Activated CD4-positive, alpha-beta T cell treated with anti-CD3 and anti-CD28 coated beads for 48 hours (primary cell): Measurements from ENCODE around the gene KLRC3.
"Not testable (repeated sequence)": the region's sequence is repeated elsewhere in the genome, so short reads cannot be mapped to it uniquely, and the experiment has no call there.

Experiments used
- DNase-seq: peaks from one replicate; pipeline ENCODE4 v3.0.0-alpha.2; 2020

KLRC3 gene

DNA sequence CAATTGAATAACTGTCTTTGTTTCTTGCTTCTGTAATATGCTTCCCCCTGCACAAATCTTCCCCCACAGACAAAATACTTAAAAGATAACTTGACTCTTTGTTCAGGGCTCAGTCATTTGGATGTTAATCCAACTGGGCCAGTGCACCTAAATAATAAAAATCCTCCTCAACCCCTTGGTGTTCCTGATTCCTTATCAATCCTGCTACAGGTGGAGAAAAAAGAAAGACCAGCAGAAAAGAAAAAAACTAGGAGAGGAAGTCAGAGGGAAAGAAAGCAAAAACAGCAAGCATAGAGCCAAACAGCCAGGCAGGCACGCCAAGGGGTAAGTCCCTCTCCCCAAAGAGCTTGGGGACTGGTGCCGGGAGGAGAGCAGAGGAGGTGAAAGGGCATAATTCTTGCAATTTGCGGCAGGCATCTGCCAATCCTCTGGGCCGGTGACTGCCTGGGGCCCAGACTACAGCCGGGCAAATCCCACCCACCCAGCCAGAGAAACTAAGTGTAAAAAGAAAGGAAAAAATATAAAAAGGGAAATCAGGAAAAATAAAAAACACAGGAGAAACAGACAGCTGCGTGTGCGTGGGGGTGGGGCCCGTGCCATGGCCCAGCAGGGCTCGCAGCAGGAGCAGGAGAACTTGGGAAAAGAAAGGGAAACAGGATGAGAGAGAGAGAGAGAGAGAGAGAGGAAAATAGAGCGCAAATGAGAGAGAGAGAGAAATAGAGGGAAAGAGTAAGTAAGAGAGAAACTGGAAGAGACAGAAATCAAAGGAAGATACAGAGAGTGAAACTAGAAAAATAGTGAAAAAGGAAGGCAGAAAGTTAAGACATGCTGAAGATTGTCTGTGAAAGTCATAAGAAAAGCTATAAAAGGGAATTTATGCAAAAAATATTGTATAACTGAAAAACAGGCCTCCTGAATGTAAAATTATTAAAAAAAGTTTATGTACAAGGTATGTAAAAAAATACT, 51.9 kb downstream of the KLRC3 start:
- DNase-seq: no peak

DNA sequence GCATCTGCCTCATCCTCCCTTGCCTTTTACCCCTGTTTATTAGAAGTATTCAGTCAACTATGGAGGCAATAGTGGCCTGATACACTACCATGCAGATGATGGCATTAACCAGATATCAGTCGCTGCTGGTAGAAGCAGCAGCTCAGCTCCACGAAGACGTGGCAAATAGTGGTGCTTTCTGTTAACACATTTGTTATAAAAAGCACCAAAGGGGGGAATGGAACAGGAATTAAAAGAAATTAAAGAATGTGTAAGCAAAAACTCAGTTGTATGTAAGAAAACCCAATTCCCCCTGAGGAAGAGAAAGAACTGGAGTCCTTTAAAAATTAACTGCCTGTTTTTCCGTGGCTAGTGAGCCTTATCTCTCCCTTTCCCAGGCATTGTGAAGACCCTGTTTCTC, 52.7 kb downstream of the KLRC3 start:
- DNase-seq: not testable (repeated sequence)

DNA sequence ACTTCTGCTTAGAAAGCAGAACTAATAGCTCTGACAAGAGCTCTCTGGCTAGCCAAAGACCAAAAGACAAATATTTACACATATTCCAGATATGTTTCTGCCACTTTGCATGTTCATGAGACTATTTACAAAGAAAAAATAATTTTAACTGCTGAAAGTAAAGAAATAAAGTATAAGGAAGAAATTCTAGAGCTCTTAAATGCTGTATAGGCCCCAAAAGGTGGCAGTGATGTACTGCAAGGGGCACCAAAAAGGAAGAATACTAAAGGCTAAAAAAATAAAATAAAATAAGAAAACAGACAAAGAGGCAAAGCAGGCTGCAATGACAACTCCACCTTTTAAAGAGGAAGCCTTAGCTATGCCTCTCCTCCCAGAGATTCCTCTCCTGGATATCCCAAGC, 53.5 kb downstream of the KLRC3 start:
- no peak for DNase-seq

DNA sequence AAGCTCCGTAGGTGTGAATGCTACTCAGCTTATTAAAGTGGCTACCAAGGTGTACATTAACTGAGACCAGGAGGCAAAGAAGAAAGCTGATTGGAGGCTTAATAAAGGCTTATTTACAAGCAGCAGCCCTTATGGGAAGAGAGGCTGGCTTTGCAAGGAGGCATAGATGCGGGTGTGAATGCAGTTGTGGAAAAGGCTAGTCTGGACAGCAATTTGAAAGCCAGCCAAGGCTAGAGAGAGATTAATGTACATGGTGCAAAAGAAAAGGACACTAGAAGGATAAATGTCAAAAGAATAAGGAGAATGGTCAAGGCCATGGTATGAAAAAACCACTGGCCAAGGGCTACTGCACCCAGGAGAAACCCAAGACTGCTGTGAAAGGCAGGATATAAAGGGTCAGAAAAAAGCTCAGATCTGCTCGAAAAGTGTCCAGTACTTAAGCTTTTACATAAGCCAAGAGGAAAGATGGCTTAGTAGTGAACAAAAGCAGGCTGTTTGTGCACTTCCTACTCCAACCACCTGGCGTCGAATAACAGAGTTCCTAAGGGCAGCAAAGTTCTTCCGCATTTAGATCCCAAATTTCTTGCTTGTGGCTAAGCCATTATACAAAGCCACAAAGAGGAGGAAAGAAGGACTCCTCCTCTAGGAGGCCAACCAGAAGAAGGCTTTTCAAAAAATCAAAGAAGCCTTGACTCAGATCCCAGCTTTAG, 54.5 kb downstream of the KLRC3 start:
- DNase-seq: no peak

DNA sequence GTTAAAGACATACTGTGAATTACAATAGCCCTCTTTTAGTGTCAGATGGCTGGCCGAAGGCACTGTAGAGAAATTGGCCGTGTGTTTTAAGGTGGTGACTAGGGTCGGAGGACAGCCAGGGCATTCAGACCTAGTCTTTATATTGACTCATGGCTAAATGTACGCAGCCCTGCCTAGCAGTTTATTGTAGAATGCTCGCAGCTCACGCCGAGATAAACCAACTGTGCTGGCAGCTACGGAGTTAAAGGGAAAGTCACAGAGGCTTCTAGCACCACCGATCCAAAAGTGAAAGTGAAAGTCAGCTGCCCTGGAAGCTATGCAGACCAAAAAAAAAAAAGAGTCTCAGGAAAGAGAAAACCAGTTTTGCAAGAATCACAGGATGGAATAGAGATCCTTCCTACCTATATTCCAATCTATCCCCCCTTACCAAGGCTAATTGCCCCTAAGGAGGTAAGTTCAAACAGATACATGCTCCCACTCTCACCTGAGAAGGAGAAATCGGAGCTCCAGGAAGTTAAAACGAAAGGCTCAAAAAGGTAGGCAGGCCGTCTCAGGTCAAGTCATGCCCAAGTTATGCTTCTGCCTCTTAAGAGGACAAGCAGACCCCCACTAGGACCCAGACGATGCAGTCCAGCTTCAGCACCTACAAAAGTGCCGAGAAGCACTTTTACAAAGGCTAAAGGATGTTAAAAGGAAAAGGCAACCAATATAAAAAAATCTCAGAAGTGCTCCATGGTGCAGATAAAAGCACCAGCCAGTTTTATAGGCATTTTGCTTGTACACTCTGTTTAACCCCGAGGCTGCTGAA, 55.4 kb downstream of the KLRC3 start:
- DNase-seq: peak; percentile 65

DNA sequence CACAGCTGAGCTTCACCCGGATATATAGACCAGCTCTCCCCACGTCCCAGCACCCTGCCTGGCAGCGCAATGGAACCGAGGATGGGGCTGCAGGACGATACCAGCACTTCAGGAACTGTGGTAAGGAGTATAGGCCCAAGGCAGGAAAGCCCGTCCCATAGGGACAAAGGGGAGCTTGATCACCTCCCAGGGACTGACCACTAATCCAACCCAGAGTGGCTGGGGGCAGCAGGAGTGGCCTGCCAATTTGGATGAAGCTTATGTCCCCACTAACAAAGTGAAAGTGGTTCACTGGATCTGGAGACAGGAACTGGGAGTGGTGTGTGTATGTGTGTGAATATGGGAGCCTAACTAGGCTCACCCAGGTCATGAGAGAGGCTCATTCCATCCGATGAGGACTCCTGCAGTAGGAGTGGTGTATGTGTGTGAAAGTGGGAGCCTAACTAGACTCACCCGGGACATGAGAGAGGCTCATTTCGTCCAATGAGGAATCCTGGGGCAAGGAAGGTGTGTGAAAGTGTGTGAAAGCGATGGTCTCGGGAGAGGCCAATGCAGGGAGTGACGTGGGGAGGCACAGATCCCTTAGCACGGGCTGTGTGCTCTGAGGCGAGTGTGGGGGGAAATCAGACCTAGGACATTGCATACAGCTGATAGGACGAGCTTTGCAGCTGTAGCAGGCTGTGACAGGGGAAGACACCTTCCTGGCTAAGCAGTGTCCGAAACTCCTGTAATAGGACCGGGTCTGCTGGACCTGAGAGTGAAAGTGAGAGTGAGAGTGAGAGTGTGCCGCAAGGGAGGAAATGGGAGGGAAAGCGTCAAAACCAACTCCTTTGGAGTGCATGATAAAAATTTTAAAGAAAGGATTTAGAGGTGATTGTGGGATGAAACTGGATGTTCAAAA, 56.2 kb downstream of the KLRC3 start:
- DNase-seq: peak; percentile 34

DNA sequence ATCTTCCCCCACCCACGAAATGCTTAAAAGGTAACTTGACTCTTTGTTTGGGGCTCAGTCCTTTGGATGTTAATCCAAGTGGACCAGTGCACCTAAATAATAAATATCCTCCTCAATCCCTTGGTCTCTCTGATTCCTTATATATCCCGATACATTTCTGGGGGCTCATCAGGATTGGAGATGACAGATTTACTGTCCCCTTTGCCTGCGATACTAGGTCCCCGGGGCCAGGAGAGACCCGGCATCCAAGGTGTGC, 56.8 kb downstream of the KLRC3 start:
- no peak for DNase-seq

DNA sequence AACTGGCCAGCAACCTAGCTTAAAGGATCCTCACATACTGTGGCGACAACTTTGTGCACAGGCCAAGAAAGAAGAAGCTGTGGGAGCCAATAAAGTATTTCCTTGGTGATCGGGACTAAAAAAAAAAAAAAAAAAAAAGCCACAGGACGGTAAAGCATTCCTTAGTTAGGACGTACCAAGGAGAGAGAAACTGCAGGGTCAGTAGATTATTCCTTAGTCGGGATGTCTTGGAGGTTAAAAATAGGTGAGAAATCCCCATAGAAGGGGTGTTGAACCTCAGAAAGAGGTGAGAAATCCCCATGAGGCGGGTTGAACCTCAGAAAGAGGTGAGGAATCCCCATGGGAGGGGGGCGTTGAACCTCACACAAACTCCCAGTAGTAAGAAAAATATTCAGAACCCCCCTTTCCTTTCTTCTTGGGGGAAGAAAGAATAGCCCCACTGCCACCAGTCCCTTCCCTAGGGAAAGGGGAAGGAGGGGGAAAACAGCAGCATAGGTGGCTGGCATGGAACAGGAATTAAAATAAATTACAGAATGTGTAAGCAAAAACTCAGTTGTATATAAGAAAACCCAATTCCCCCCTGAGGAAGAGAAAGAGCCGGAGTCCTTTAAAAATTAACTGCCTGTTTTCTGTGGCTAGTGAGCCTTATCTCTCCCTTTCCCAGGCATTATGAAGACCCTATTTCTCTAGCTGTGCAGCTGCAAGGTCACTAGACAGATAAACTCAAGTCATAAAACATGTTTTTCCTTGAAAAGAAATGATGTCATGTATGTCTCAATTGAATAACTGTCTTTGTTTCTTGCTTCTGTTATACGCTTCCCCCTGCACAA, 57.4 kb downstream of the KLRC3 start:
- no peak for DNase-seq

DNA sequence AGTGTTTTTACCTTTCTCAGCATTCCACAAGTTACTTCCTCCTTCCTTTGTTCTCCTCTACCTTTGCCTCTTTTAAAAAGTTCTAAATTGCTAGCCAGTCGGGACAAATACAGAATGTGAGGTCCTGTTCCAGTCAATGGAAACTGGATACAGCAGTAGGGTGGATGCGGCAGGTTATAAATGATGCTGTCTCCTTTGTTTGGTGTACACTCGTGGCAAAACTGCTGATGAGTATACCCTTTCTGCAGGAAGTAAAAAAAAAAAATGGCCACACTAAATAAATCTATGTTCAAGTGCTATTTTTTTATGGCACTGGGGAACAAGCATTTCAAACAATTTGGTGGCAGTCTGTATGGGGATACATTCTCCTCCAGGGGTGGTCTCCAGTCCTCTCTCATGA, 58.1 kb downstream of the KLRC3 start:
- no peak for DNase-seq
